GM23338 (cell line): ENCODE data around the gene HOXB3.

Experiments
- CREB1 ChIP-seq: fragments of 250-450 bp; sonication (Bioruptor Pico); IDR thresholded peaks from 2 replicates; pipeline ENCODE4 v1.5.0; 2020; ENCODE audit warnings: low read depth, mild to moderate bottlenecking, moderate library complexity
- EZH2 ChIP-seq: fragments of 200-600 bp; sonication (generic); IDR thresholded peaks from one replicate; pipeline ENCODE4 v1.8.0; 2017; ENCODE audit warnings: antibody characterized with exemption, mild to moderate bottlenecking, low read depth; ENCODE audit not compliant: unreplicated experiment
- EZH2phosphoT487 ChIP-seq: fragments of 200-600 bp; sonication (generic); IDR thresholded peaks from one replicate; pipeline ENCODE4 v1.8.1; 2018; ENCODE audit warnings: antibody characterized with exemption; ENCODE audit not compliant: unreplicated experiment
- JUNB ChIP-seq: IDR thresholded peaks from one replicate; pipeline ENCODE4 v1.6.1; 2016; ENCODE audit warnings: antibody characterized with exemption; ENCODE audit not compliant: unreplicated experiment
- NANOG ChIP-seq: IDR thresholded peaks from 2 replicates; pipeline ENCODE4 v1.6.1; 2016; ENCODE audit warnings: antibody characterized with exemption, borderline replicate concordance
- POLR2AphosphoS5 ChIP-seq: IDR thresholded peaks from 2 replicates; pipeline ENCODE4 v1.6.1; 2016; ENCODE audit warnings: antibody characterized with exemption, low read depth
- STAT1 ChIP-seq: IDR thresholded peaks from one replicate; pipeline ENCODE4 v1.6.1; 2016; ENCODE audit warnings: antibody characterized with exemption; ENCODE audit not compliant: unreplicated experiment
- ZNF114 ChIP-seq: fragments of 250-450 bp; sonication (Bioruptor Pico); IDR thresholded peaks from 2 replicates; pipeline ENCODE4 v1.5.0; 2020; ENCODE audit warnings: mild to moderate bottlenecking, moderate library complexity
- ZNF331 ChIP-seq: fragments of 250-450 bp; sonication (Bioruptor Pico); IDR thresholded peaks from 2 replicates; pipeline ENCODE4 v1.5.0; 2020; ENCODE audit warnings: low read depth, mild to moderate bottlenecking, moderate library complexity
- ZNF462 ChIP-seq: fragments of 250-450 bp; sonication (Bioruptor Pico); IDR thresholded peaks from 2 replicates; pipeline ENCODE4 v1.5.0; 2020; ENCODE audit warnings: mild to moderate bottlenecking, moderate library complexity
- TF ChIP-seq, protein P1 (sequence below), 2 experiments: fragments of 200-600 bp in 1 of 2; sonication (generic) in 1 of 2; conservative IDR thresholded peaks; 2 replicates each; pipeline versions ENCODE4 v1.5.1 to v1.6.1; 2016 to 2017; ENCODE audit warnings: antibody characterized with exemption in 2 of 2, low read depth in 2 of 2, mild to moderate bottlenecking in 2 of 2, moderate library complexity in 1 of 2
- TF ChIP-seq, protein P2 (sequence below): IDR thresholded peaks from one replicate; pipeline ENCODE4 v1.6.1; 2018; ENCODE audit warnings: antibody characterized with exemption; ENCODE audit not compliant: unreplicated experiment
- TF ChIP-seq, protein P3 (sequence below): IDR thresholded peaks from 2 replicates; pipeline ENCODE4 v1.6.1; 2016; ENCODE audit warnings: antibody characterized with exemption

DNA sequence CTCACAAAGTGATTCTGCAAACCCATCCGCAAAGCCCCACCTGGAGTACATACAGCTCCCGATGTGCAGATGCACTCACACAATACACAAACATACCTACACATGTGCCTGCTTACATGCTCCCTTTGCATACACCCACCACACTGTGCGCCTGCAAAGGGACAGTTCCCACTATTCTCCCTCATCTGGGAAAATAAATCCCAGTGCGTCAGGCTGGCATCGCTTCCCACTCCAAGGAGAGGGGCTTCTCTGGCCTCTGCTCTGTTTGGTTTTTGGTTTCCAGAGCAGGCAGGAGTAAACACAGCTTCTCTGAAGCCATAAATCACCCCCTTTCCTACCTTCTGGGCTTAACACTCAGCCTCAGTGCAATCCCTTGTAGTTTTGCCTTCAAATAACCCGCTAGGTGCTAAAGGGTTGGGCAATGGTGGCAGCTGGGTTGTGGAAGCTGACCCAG, 26.6 kb downstream of the HOXB3 start:
- TF ChIP-seq, protein P1, sequence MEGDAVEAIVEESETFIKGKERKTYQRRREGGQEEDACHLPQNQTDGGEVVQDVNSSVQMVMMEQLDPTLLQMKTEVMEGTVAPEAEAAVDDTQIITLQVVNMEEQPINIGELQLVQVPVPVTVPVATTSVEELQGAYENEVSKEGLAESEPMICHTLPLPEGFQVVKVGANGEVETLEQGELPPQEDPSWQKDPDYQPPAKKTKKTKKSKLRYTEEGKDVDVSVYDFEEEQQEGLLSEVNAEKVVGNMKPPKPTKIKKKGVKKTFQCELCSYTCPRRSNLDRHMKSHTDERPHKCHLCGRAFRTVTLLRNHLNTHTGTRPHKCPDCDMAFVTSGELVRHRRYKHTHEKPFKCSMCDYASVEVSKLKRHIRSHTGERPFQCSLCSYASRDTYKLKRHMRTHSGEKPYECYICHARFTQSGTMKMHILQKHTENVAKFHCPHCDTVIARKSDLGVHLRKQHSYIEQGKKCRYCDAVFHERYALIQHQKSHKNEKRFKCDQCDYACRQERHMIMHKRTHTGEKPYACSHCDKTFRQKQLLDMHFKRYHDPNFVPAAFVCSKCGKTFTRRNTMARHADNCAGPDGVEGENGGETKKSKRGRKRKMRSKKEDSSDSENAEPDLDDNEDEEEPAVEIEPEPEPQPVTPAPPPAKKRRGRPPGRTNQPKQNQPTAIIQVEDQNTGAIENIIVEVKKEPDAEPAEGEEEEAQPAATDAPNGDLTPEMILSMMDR (conservative IDR thresholded peaks at IDR 0.05; ENCODE audit: low read depth in 2 of 2): no peak
- TF ChIP-seq, protein P2, sequence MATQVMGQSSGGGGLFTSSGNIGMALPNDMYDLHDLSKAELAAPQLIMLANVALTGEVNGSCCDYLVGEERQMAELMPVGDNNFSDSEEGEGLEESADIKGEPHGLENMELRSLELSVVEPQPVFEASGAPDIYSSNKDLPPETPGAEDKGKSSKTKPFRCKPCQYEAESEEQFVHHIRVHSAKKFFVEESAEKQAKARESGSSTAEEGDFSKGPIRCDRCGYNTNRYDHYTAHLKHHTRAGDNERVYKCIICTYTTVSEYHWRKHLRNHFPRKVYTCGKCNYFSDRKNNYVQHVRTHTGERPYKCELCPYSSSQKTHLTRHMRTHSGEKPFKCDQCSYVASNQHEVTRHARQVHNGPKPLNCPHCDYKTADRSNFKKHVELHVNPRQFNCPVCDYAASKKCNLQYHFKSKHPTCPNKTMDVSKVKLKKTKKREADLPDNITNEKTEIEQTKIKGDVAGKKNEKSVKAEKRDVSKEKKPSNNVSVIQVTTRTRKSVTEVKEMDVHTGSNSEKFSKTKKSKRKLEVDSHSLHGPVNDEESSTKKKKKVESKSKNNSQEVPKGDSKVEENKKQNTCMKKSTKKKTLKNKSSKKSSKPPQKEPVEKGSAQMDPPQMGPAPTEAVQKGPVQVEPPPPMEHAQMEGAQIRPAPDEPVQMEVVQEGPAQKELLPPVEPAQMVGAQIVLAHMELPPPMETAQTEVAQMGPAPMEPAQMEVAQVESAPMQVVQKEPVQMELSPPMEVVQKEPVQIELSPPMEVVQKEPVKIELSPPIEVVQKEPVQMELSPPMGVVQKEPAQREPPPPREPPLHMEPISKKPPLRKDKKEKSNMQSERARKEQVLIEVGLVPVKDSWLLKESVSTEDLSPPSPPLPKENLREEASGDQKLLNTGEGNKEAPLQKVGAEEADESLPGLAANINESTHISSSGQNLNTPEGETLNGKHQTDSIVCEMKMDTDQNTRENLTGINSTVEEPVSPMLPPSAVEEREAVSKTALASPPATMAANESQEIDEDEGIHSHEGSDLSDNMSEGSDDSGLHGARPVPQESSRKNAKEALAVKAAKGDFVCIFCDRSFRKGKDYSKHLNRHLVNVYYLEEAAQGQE: no peak
- no peak for TF ChIP-seq POLR2AphosphoS5
- no peak for TF ChIP-seq EZH2phosphoT487
- peak; percentile 77 for TF ChIP-seq EZH2
- no peak for TF ChIP-seq CREB1 (CRISPR knock-in tag)
- TF ChIP-seq, protein P3, sequence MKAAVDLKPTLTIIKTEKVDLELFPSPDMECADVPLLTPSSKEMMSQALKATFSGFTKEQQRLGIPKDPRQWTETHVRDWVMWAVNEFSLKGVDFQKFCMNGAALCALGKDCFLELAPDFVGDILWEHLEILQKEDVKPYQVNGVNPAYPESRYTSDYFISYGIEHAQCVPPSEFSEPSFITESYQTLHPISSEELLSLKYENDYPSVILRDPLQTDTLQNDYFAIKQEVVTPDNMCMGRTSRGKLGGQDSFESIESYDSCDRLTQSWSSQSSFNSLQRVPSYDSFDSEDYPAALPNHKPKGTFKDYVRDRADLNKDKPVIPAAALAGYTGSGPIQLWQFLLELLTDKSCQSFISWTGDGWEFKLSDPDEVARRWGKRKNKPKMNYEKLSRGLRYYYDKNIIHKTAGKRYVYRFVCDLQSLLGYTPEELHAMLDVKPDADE: no peak
- no peak for TF ChIP-seq ZNF331 (CRISPR knock-in tag)
- TF ChIP-seq STAT1: no peak
- no peak for TF ChIP-seq JUNB
- TF ChIP-seq ZNF114 (CRISPR knock-in tag): no peak
- no peak for TF ChIP-seq NANOG
- no peak for TF ChIP-seq ZNF462
